Fibroblast of villous mesenchyme (primary cell): ENCODE measurements around the gene MICAL3. TPM values are rescaled to one million over a fixed set of nuclear protein-coding genes. Genes with fewer than 3 reads are reported as not detected.
A peak's percentile ranks its signal among the peaks of the same experiment; 100 is the strongest.

Experiments
- DNase-seq: peaks from one replicate; pipeline ENCODE4 v3.0.0-alpha.2; 2010; ENCODE audit warnings: low read depth
- H3K4me3 ChIP-seq: 2 replicates; pipeline ENCODE4 v1.5.1; 2011; ENCODE audit warnings: low read depth, mild to moderate bottlenecking, low read length
- CTCF ChIP-seq: IDR thresholded peaks from 2 replicates; pipeline ENCODE4 v1.5.1; 2012; ENCODE audit warnings: low read depth, mild to moderate bottlenecking, low read length; ENCODE audit not compliant: insufficient read depth
- total RNA-seq: library from RNA; depleted of rRNA; stranded (reverse); fragments of >200 nt; gene quantifications from 2 replicates; pipeline ENCODE4 v1.2.3, GENCODE V29; 2012

The MICAL3 gene
- total RNA-seq, 1 donor = 39.7 TPM

GRCh38 chr22:17922925-17923903 is 101.1 kb downstream of the MICAL3 start:
- DNase-seq = peak; percentile 84
- TF ChIP-seq CTCF = no peak
- no peak overlapping the region for H3K4me3 ChIP-seq

- no peak overlapping the region for H3K4me3 ChIP-seq
- no peak for TF ChIP-seq CTCF
- DNase-seq = no peak
These were observed 102.2 kb downstream of the MICAL3 start for GRCh38 chr22:17921871-17922821.

- H3K4me3 ChIP-seq = no peak overlapping the region
- TF ChIP-seq CTCF = no peak
- no peak for DNase-seq
These were observed 103.2 kb downstream of the MICAL3 start for GRCh38 chr22:17920992-17921650.

GRCh38 chr22:17920145-17920605 is 104.2 kb downstream of the MICAL3 start:
- peak overlapping the region; percentile 28 for H3K4me3 ChIP-seq
- peak; percentile 88 for DNase-seq
- no peak for TF ChIP-seq CTCF

GRCh38 chr22:17919276-17920144 is 104.9 kb downstream of the MICAL3 start:
- peak; percentile 33 for DNase-seq
- H3K4me3 ChIP-seq = peak overlapping the region; percentile 28
- TF ChIP-seq CTCF = no peak
